ENCODE results near the gene XYLT1. TPM values are rescaled to one million over a fixed set of nuclear protein-coding genes. Genes with fewer than 3 reads are reported as not detected.

Gene XYLT1
- total RNA-seq, 1 experiment from 2014 or later = 14.5 TPM

DNA sequence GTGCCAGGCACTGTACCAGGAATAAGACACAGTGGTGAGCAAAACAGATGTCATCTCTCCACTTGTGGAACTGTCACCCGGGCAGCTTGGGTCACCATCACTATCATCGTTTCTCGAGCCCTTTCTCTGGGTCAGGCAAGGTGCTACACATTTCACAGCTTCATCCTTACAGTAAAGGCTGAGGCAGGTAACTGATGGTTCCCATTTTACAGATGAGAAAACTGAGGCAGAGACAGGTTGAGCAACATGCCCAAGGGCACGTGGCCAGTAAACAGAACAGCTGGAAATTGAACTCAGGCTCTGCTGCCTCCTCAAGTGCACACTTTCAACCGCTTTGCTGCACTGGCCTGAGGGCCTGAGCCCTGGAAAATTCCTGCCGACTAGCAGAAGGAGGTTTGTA, 294.6 kb downstream of the XYLT1 start:
- H3K18ac ChIP-seq (ENCODE audit: insufficient read length, low read depth, low read length) = no peak overlapping the region
- H3K79me2 ChIP-seq (ENCODE audit: insufficient read depth, low read length) = no peaks in the 10 kb centered on the region
- no peaks in the 10 kb centered on the region for H4K20me1 ChIP-seq (ENCODE audit: control insufficient read depth, insufficient read depth, insufficient read length)
- no peak overlapping the region for H3T11ph ChIP-seq (ENCODE audit: low read length)
- no peaks in the 10 kb centered on the region; the same call in 1 of the 2 replicates for H3K4me1 ChIP-seq (ENCODE audit: insufficient read depth, low read length)
- no peak overlapping the region for H3K27ac Mint-ChIP-seq
- H3K23ac ChIP-seq (ENCODE audit: insufficient read length, low read depth, low read length) = no peak overlapping the region
- no peaks in the 10 kb centered on the region for H3K9me3 ChIP-seq (ENCODE audit: control insufficient read depth, low read depth, low read length)
- no peak overlapping the region for H4K91ac ChIP-seq (ENCODE audit: insufficient read length, low read depth, low read length)
- peaks cover 4 to 5% of the 10 kb centered on the region in 2 experiments; a peak in 1 of 4 replicates for H3K4me1 Mint-ChIP-seq
- no peak overlapping the region for H3K4ac ChIP-seq (ENCODE audit: low read depth, low read length)
- no peak overlapping the region for H2AK5ac ChIP-seq (ENCODE audit: insufficient read length, low read length)
- no peak overlapping the region for H2BK20ac ChIP-seq (ENCODE audit: low read depth, low read length, poor library complexity, severe bottlenecking)
- H2BK5ac ChIP-seq (ENCODE audit: insufficient read length, low read length) = no peak overlapping the region
- H2BK12ac ChIP-seq (ENCODE audit: insufficient read length, low read depth, low read length) = no peak overlapping the region
- H3K79me1 ChIP-seq (ENCODE audit: insufficient read depth, low read depth, low read length, poor library complexity, severe bottlenecking) = no peaks in the 10 kb centered on the region
- no peak for DNase-seq
- no peak overlapping the region for H4K5ac ChIP-seq (ENCODE audit: insufficient read length, low read depth, low read length)
- H2BK120ac ChIP-seq (ENCODE audit: low read depth, low read length, poor library complexity, severe bottlenecking) = no peak overlapping the region
- no peaks in the 10 kb centered on the region for H3K27me3 ChIP-seq (ENCODE audit: insufficient read depth, low read length)
- no peak overlapping the region for H2AFZ ChIP-seq (ENCODE audit: low read length)
- no peak overlapping the region for H4K8ac ChIP-seq (replicated peaks; ENCODE audit: insufficient read length, low read depth, low read length)
- no peak overlapping the region for H3K9ac ChIP-seq (ENCODE audit: extremely low read depth, insufficient read length, low read length)
- no peak overlapping the region for H3K14ac ChIP-seq (ENCODE audit: insufficient read depth, low read length)
- no peak overlapping the region for H3K4me3 Mint-ChIP-seq
- no peak overlapping the region for H2BK15ac ChIP-seq (ENCODE audit: low read depth, low read length)
- H3K4me2 ChIP-seq (ENCODE audit: insufficient read depth, insufficient read length, low read length) = no peak overlapping the region
- no CpG with 5 or more reads among the region's 6 CpGs for WGBS (ENCODE audit: extremely low coverage, insufficient read length, low lambda C conversion rate)
- no peaks in the 10 kb centered on the region for H3K9me3 Mint-ChIP-seq
- no peak overlapping the region for H3K56ac ChIP-seq (ENCODE audit: insufficient read length, low read depth, low read length)
- TF ChIP-seq, protein P1, sequence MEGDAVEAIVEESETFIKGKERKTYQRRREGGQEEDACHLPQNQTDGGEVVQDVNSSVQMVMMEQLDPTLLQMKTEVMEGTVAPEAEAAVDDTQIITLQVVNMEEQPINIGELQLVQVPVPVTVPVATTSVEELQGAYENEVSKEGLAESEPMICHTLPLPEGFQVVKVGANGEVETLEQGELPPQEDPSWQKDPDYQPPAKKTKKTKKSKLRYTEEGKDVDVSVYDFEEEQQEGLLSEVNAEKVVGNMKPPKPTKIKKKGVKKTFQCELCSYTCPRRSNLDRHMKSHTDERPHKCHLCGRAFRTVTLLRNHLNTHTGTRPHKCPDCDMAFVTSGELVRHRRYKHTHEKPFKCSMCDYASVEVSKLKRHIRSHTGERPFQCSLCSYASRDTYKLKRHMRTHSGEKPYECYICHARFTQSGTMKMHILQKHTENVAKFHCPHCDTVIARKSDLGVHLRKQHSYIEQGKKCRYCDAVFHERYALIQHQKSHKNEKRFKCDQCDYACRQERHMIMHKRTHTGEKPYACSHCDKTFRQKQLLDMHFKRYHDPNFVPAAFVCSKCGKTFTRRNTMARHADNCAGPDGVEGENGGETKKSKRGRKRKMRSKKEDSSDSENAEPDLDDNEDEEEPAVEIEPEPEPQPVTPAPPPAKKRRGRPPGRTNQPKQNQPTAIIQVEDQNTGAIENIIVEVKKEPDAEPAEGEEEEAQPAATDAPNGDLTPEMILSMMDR (conservative IDR thresholded peaks at IDR 0.05) = no peak
- H3K27me3 Mint-ChIP-seq (ENCODE audit: low read depth) = no peaks in the 10 kb centered on the region
- no peak overlapping the region for H3K27ac ChIP-seq (ENCODE audit: insufficient read length, low read depth, low read length)
- H3K23me2 ChIP-seq (ENCODE audit: insufficient read length, low read depth, low read length, poor library complexity, severe bottlenecking) = no peaks in the 10 kb centered on the region
- H3K36me3 Mint-ChIP-seq (ENCODE audit: insufficient read depth in 1 of 3, low read depth in 3 of 3) = no peaks in the 10 kb centered on the region; a peak in 2 of 7 replicates

Measured in H9 (cell line).